K562 (cell line): ENCODE measurements around the gene RIT1. TPM values are rescaled to one million over a fixed set of nuclear protein-coding genes. Genes with fewer than 3 reads are reported as not detected.

Experiments
- ATAC-seq: fragments of 200-7000 bp; cut with Tn5 transposase; 3 replicates; pipeline ENCODE4 v1.9.1; 2020; ENCODE audit warnings: moderate library complexity
- BruUV-seq: library from RNA; stranded (reverse); fragments of 400-500 nt; replicated peaks from 2 replicates; lab custom pipeline; 2021; lab: Mats Ljungman, UMichigan
- CTCF ChIA-PET: fragments of 300-600 bp; formaldehyde crosslinking; extraction: SDS; loops from one replicate; lab custom pipeline; 2021; ENCODE audit warnings: low intra/inter-chr PET ratio; lab: Yijun Ruan, JAX
- POLR2A ChIA-PET: fragments of 300-600, 350-650 bp; sonication (Branson Sonifier 250); formaldehyde crosslinking; extraction: SDS; loops from one replicate; lab custom pipeline; 2021; ENCODE audit warnings: antibody characterized with exemption, inconsistent platforms; lab: Yijun Ruan, JAX
- DNase-seq, 4 experiments: peaks; one replicate each; pipeline versions ENCODE4 v3.0.0 to v3.0.0-alpha.2; 2011 to 2018; ENCODE audit warnings: low spot score in 3 of 4, mixed read lengths in 3 of 4; ENCODE audit errors: extremely low read depth in 1 of 4
- FAIRE-seq: peaks from 2 replicates; lab custom pipeline; 2011; peaks lifted over from hg19 to GRCh38; lab: Jason Lieb, UNC
- H2AFZ ChIP-seq: 2 replicates; pipeline ENCODE4 v1.6.0; 2011; ENCODE audit warnings: low read depth, low read length, control low read depth, inconsistent platforms
- H3K27ac ChIP-seq: fragments of 200-600 bp; 3 replicates; pipeline ENCODE4 v1.8.0; 2011; ENCODE audit warnings: low read depth, mild to moderate bottlenecking, control low read depth, inconsistent platforms, low read length, moderate library complexity, mixed read lengths; ENCODE audit errors: extremely low read depth
- H3K27me3 ChIP-seq, 2 experiments: fragments of 300-600 bp in 1 of 2; 2 replicates in 1 of 2; 3 replicates in 1 of 2; pipeline versions ENCODE4 v1.6.0 to v1.8.0; 2011; ENCODE audit warnings: inconsistent platforms in 2 of 2, low read length in 2 of 2, mild to moderate bottlenecking in 1 of 2, mixed read lengths in 1 of 2, moderate library complexity in 1 of 2; ENCODE audit not compliant: control insufficient read depth in 2 of 2, insufficient read depth in 2 of 2
- H3K36me3 ChIP-seq: fragments of 300-600 bp; 3 replicates; pipeline ENCODE4 v1.8.0; 2011; ENCODE audit warnings: mild to moderate bottlenecking, low read length, inconsistent platforms; ENCODE audit not compliant: control insufficient read depth, insufficient read depth
- H3K4me1 ChIP-seq, 2 experiments: fragments of 200-600 bp in 1 of 2; replicated peaks in 1 of 2; 2 replicates in 1 of 2; 3 replicates in 1 of 2; pipeline versions ENCODE4 v1.5.1 to v1.8.0; 2011; ENCODE audit warnings: inconsistent platforms in 2 of 2, low read length in 2 of 2, mild to moderate bottlenecking in 1 of 2, mixed read lengths in 1 of 2, moderate library complexity in 1 of 2; ENCODE audit not compliant: control insufficient read depth in 2 of 2, insufficient read depth in 2 of 2
- H3K4me2 ChIP-seq: 2 replicates; pipeline ENCODE4 v1.6.1; 2011; ENCODE audit warnings: low read length, control low read depth, inconsistent platforms, mixed read lengths; ENCODE audit not compliant: insufficient read depth
- H3K4me3 ChIP-seq: fragments of 200-600 bp; sonication (generic), shearing (Covaris generic); 2 replicates; pipeline ENCODE4 v1.5.1; 2016; ENCODE audit warnings: control low read depth, inconsistent platforms
- H3K79me2 ChIP-seq: fragments of 200-600 bp; 3 replicates; pipeline ENCODE4 v1.8.0; 2011; ENCODE audit warnings: low read length, inconsistent platforms; ENCODE audit not compliant: control insufficient read depth, insufficient read depth
- H3K9ac ChIP-seq, 2 experiments: 2 replicates each; pipeline versions ENCODE4 v1.6.0 to v1.6.1; 2011; ENCODE audit warnings: low read depth in 2 of 2, low read length in 2 of 2, control low read depth in 1 of 2, inconsistent platforms in 1 of 2, mild to moderate bottlenecking in 1 of 2, mixed read lengths in 1 of 2; ENCODE audit not compliant: insufficient read depth in 1 of 2
- H3K9me1 ChIP-seq: one replicate; pipeline ENCODE4 v1.6.0; 2011; ENCODE audit warnings: inconsistent platforms, mild to moderate bottlenecking, low read length, moderate library complexity; ENCODE audit not compliant: control insufficient read depth, insufficient read depth
- H3K9me3 ChIP-seq: replicated peaks from 2 replicates; pipeline ENCODE4 v1.5.1; 2011; ENCODE audit warnings: low read depth, low read length, inconsistent platforms; ENCODE audit not compliant: control insufficient read depth, insufficient read depth
- H4K20me1 ChIP-seq: replicated peaks from 2 replicates; pipeline ENCODE4 v1.6.1; 2011; ENCODE audit warnings: low read length, inconsistent platforms, mixed read lengths; ENCODE audit not compliant: control insufficient read depth, insufficient read depth
- CC2D1A ChIP-seq: fragments of 450-650 bp; IDR thresholded peaks from 2 replicates; pipeline ENCODE4 v1.6.1; 2017; ENCODE audit warnings: mild to moderate bottlenecking
- IFI16 ChIP-seq: fragments of 250-450 bp; sonication (Bioruptor Pico); IDR thresholded peaks from 2 replicates; pipeline ENCODE4 v2.1.2; 2022; ENCODE audit warnings: mild to moderate bottlenecking, inconsistent platforms
- JUND ChIP-seq, 2 experiments: IDR thresholded peaks; 2 replicates in 1 of 2; 3 replicates in 1 of 2; pipeline ENCODE4 v1.6.1; 2011; ENCODE audit warnings: borderline replicate concordance in 2 of 2, low read depth in 2 of 2, low read length in 2 of 2, improper control_type of control experiment in 1 of 2, missing biosample characterization in 1 of 2, missing genetic modification characterization in 1 of 2, missing genetic modification reagents in 1 of 2
- LEF1 ChIP-seq: fragments of 450-650 bp; IDR thresholded peaks from 2 replicates; pipeline ENCODE4 v1.6.1; 2016; ENCODE audit warnings: mild to moderate bottlenecking
- PRPF4 ChIP-seq: fragments of 200-400 bp; formaldehyde crosslinking; IDR thresholded peaks from one replicate; pipeline ENCODE4 v1.6.1; 2017; ENCODE audit warnings: low read length, low read depth, mild to moderate bottlenecking; ENCODE audit not compliant: insufficient read depth, poor library complexity, severe bottlenecking
- RBM22 ChIP-seq: fragments of 200-400 bp; formaldehyde crosslinking; IDR thresholded peaks from 2 replicates; pipeline ENCODE4 v1.6.1; 2018; ENCODE audit warnings: low read length, low read depth; ENCODE audit not compliant: poor library complexity, severe bottlenecking
- STAG1 ChIP-seq: sonication (generic); formaldehyde crosslinking; IDR thresholded peaks from 2 replicates; pipeline ENCODE4 v1.5.0; 2020; ENCODE audit warnings: missing genetic modification reagents, borderline replicate concordance
- STAT6 ChIP-seq: sonication (generic); formaldehyde crosslinking; IDR thresholded peaks from 2 replicates; pipeline ENCODE4 v1.8.1; 2023; ENCODE audit warnings: mild to moderate bottlenecking, missing genetic modification reagents
- TFAP4 ChIP-seq: sonication (generic); formaldehyde crosslinking; IDR thresholded peaks from 2 replicates; pipeline ENCODE4 v1.8.0; 2022; ENCODE audit warnings: missing genetic modification reagents, mild to moderate bottlenecking, moderate library complexity, borderline replicate concordance
- ZKSCAN8 ChIP-seq: fragments of 200-800 bp; sonication (Bioruptor generic); IDR thresholded peaks from 2 replicates; pipeline ENCODE4 v1.6.1; 2016; ENCODE audit warnings: missing genetic modification characterization, missing compliant biosample characterization
- ZNF280A ChIP-seq: fragments of 450-650 bp; IDR thresholded peaks from 2 replicates; pipeline ENCODE4 v1.6.1; 2018; ENCODE audit warnings: mild to moderate bottlenecking, low read depth; ENCODE audit not compliant: partially characterized antibody
- ZNF586 ChIP-seq: fragments of 450-650 bp; formaldehyde crosslinking; conservative IDR thresholded peaks from 2 replicates; pipeline ENCODE4 v1.4.0; 2020; ENCODE audit warnings: mild to moderate bottlenecking, moderate library complexity
- WGBS: fragments of 100-300 bp; shearing (Covaris generic); methylation state at CpG from one replicate; pipeline ENCODE4 v1.1.6; 2016; ENCODE audit warnings: low coverage, mixed read lengths; ENCODE audit not compliant: insufficient coverage; ENCODE audit errors: missing lambda C conversion rate; 5-methylcytosine and 5-hydroxymethylcytosine counted together
- in situ Hi-C: fragments of 300-500 bp; cut with MboI; formaldehyde crosslinking; loops from 4 replicates; pipeline ENCODE4 v1.15.0; 2018; ENCODE audit warnings: inconsistent platforms, mixed read lengths
- intact Hi-C: fragments of 100-400 bp; cut with micrococcal nuclease; formaldehyde crosslinking; loops from 2 replicates; pipeline ENCODE4 v1.14.2; 2022
- polyA plus RNA-seq, 8 experiments: library from polyadenylated mRNA; depleted of rRNA in 4 of 8; stranded (reverse) in 5 of 8; unstranded in 3 of 8; fragments of >200 nt; fragmentation: Nextera tagmentation in 2 of 8; fragmentation: Illumina TruSeq in 1 of 8; extraction: Ambion mirVana in 2 of 8; extraction: Trizol in 1 of 8; gene quantifications; 2 replicates each; pipeline versions ENCODE4 v1.2.1 to v1.2.3, GENCODE V29; 2011 to 2014; ENCODE audit warnings: inconsistent platforms in 1 of 8, missing spikeins in 1 of 8
- total RNA-seq, 7 experiments: library from RNA; depleted of rRNA in 6 of 7; stranded (reverse); fragments of >200 nt in 6 of 7; fragmentation: Illumina TruSeq in 2 of 7; extraction: Trizol in 2 of 7; gene quantifications; 2 replicates each; pipeline versions ENCODE4 v1.2.1 to v1.2.3, GENCODE V29; 2011 to 2021; ENCODE audit warnings: low replicate concordance in 1 of 7

The RIT1 gene
- total and polyA plus RNA-seq, 9 of the 15 experiments (the other 6 are each of a cell fraction or from before 2014, with no cell fraction given), result 13.5 to 57.6 (median 22.9) TPM

GRCh38 chr1:155856975-155857930 is 53.9 kb downstream of the RIT1 start, which contains the start of gene GON4L:
GON4L (minus strand) TSS chr1:155857214; CDS start chr1:155853780, 3,434 bp downstream.
- H3K27ac ChIP-seq, result peak within 1 kb of the TSS; percentile 92
- H3K4me2 ChIP-seq, result peak within 1 kb of the TSS; percentile 94
- no peaks in the 10 kb centered on the region for H3K27me3 ChIP-seq
- H3K9ac ChIP-seq, result peak within 1 kb of the TSS; percentile 87 to 99
- peak within 1 kb of the TSS; percentile 60 for H3K4me3 ChIP-seq
- peaks cover 42% of the 10 kb centered on the region for H3K79me2 ChIP-seq
- DNase-seq, result peak; percentile 76 to 95 (median 84)
- in situ Hi-C loops, result no loop called here
- POLR2A ChIA-PET, result interaction anchor here (0.5 to 1.9 kb wide), 11 partner anchors 9 to 449 kb away, joined by 3 to 10 read pairs (median 4); no protein-coding TSS in a partner anchor
- BruUV-seq, result TSS peak; percentile 97
- H2AFZ ChIP-seq, result peak within 1 kb of the TSS; percentile 93
- no peaks in the 10 kb centered on the region for H3K9me3 ChIP-seq
- peak; percentile 87 for ATAC-seq
- peak; percentile 99 for FAIRE-seq
- peaks cover 10 to 14% of the 10 kb centered on the region in 2 experiments; a peak in 4 of 5 replicates for H3K4me1 ChIP-seq
- intact Hi-C loops, result loop anchor here (2.0 kb wide), 1 partner anchor 54 kb away; the partner anchor contains the start of gene RIT1
- CTCF ChIA-PET, result no interaction called here
- H4K20me1 ChIP-seq, result no peaks in the 10 kb centered on the region; the same call in 1 of the 2 replicates
- WGBS, result under 1% methylated on average over 39 of the region's 46 CpGs
- H3K36me3 ChIP-seq, result peaks cover 32% of the 10 kb centered on the region
- no peaks in the 10 kb centered on the region for H3K9me1 ChIP-seq
- TF ChIP-seq STAG1 (CRISPR knock-in tag) (no peak), ZKSCAN8 (CRISPR knock-in tag) (no peak), IFI16 (no peak), STAT6 (CRISPR knock-in tag) (0 out of 2 replicates have a peak, but pooled peaks have one; percentile 73), CC2D1A (peak; percentile 48; the same call in 1 of the 2 replicates), LEF1 (no peak), TFAP4 (CRISPR knock-in tag) (peak; percentile 76; the same call in 1 of the 2 replicates), RBM22 (no peak), JUND (IDR thresholded peaks at IDR 0.05; ENCODE audit: borderline replicate concordance, low read depth, low read length) (peak; percentile 92), JUND (tag; IDR thresholded peaks at IDR 0.05; ENCODE audit: borderline replicate concordance, low read depth, low read length) (peak; percentile 79; the same call in 2 of the 3 replicates), ZNF586 (CRISPR knock-in tag) (no peak), PRPF4 (no peak), ZNF280A (no peak)
